ENCODE results near the gene STRA6. TPM values are rescaled to one million over a fixed set of nuclear protein-coding genes. Genes with fewer than 3 reads are reported as not detected.
"Not testable (repeated sequence)": the region's sequence is repeated elsewhere in the genome, so short reads cannot be mapped to it uniquely, and the experiment has no call there.

The STRA6 gene
- total RNA-seq, 2 donors from 2014 or later = 0.77 to 1.8 TPM

- H3K9me3 ChIP-seq = no peaks in the 10 kb centered on the region
- TF ChIP-seq POLR2AphosphoS5 (IDR thresholded peaks at IDR 0.05) (no peak), POLR2A (IDR thresholded peaks at IDR 0.05) (no peak), CTCF (IDR thresholded peaks at IDR 0.05) (no peak)
- no peak for DNase-seq (ENCODE audit: low spot score)
- intact Hi-C loops (cut with DNase I) = no loop called here
- H3K27me3 ChIP-seq (replicated peaks; ENCODE audit: insufficient read depth) = no peaks in the 10 kb centered on the region
- H3K36me3 ChIP-seq = no peaks in the 10 kb centered on the region
- no peak overlapping the region for H3K27ac ChIP-seq
- H3K4me3 ChIP-seq = no peak overlapping the region
- H3K4me1 ChIP-seq (replicated peaks) = no peaks in the 10 kb centered on the region
- 87% methylated on average over 4 of the region's 4 CpGs for WGBS
Observed at GRCh38 chr15:74167891-74168331, 34.7 kb downstream of the STRA6 start.

- Histone ChIP-seq H3K27ac (no peak overlapping the region), H3K36me3 (no peaks in the 10 kb centered on the region), H3K9me3 (no peaks in the 10 kb centered on the region), H3K27me3 (replicated peaks; ENCODE audit: insufficient read depth) (no peaks in the 10 kb centered on the region), H3K4me1 (replicated peaks) (no peaks in the 10 kb centered on the region), H3K4me3 (no peak overlapping the region)
- 100% methylated on average over 1 of the region's 1 CpG for WGBS
- no peak for DNase-seq (ENCODE audit: low spot score)
- intact Hi-C loops (cut with DNase I) = no loop called here
- TF ChIP-seq POLR2AphosphoS5 (IDR thresholded peaks at IDR 0.05) = no peak
- TF ChIP-seq POLR2A (IDR thresholded peaks at IDR 0.05) = no peak
- no peak for TF ChIP-seq CTCF (IDR thresholded peaks at IDR 0.05)
Observed at GRCh38 chr15:74165461-74165860, 37.1 kb downstream of the STRA6 start.

- DNase-seq (ENCODE audit: low spot score); H3K27me3 ChIP-seq (replicated peaks; ENCODE audit: insufficient read depth); H3K36me3 ChIP-seq; H3K27ac ChIP-seq; H3K9me3 ChIP-seq; intact Hi-C loops (cut with DNase I); H3K4me3 ChIP-seq; H3K4me1 ChIP-seq (replicated peaks): not testable (repeated sequence)
- WGBS = 91% methylated on average over 3 of the region's 3 CpGs
Observed at GRCh38 chr15:74162195-74162536, 40.4 kb downstream of the STRA6 start.

GRCh38 chr15:74160390-74160789 is 42.2 kb downstream of the STRA6 start:
- H3K9me3 ChIP-seq; intact Hi-C loops (cut with DNase I); H3K36me3 ChIP-seq; H3K4me1 ChIP-seq (replicated peaks); H3K27ac ChIP-seq; H3K27me3 ChIP-seq (replicated peaks; ENCODE audit: insufficient read depth); DNase-seq (ENCODE audit: low spot score); H3K4me3 ChIP-seq: not testable (repeated sequence)
- 97% methylated on average over 3 of the region's 3 CpGs for WGBS

- Histone ChIP-seq H3K36me3 (no peaks in the 10 kb centered on the region), H3K4me3 (no peak overlapping the region), H3K27me3 (replicated peaks; ENCODE audit: insufficient read depth) (no peaks in the 10 kb centered on the region), H3K9me3 (no peaks in the 10 kb centered on the region), H3K27ac (no peak overlapping the region), H3K4me1 (replicated peaks) (no peaks in the 10 kb centered on the region)
- 100% methylated on average over 1 of the region's 1 CpG for WGBS
- no peak for TF ChIP-seq CTCF (IDR thresholded peaks at IDR 0.05)
- no peak for DNase-seq (ENCODE audit: low spot score)
- intact Hi-C loops (cut with DNase I) = no loop called here
Observed at GRCh38 chr15:74159773-74160172, 42.8 kb downstream of the STRA6 start.

- Histone ChIP-seq H3K4me3 (no peak overlapping the region), H3K9me3 (no peaks in the 10 kb centered on the region), H3K36me3 (no peaks in the 10 kb centered on the region), H3K27me3 (replicated peaks; ENCODE audit: insufficient read depth) (no peaks in the 10 kb centered on the region), H3K27ac (no peak overlapping the region), H3K4me1 (replicated peaks) (no peaks in the 10 kb centered on the region)
- DNase-seq (ENCODE audit: low spot score) = no peak
- 63% methylated on average over 5 of the region's 5 CpGs for WGBS
- intact Hi-C loops (cut with DNase I) = no loop called here
- TF ChIP-seq POLR2A (IDR thresholded peaks at IDR 0.05) = no peak
- no peak for TF ChIP-seq CTCF (IDR thresholded peaks at IDR 0.05)
- TF ChIP-seq POLR2AphosphoS5 (IDR thresholded peaks at IDR 0.05) = no peak
Observed at GRCh38 chr15:74158855-74159650, 43.5 kb downstream of the STRA6 start.

All from prostate gland (tissue), 2 donors.